ENCODE measurements around the gene CAMK1D. TPM values are rescaled to one million over a fixed set of nuclear protein-coding genes. Genes with fewer than 3 reads are reported as not detected.

The CAMK1D gene
- polyA plus RNA-seq, 1 of the 3 experiments (the other 2 are of a cell fraction): 4.1 TPM

GRCh38 chr10:12784646-12785045 is 435.3 kb downstream of the CAMK1D start:
- peaks cover 0 to 8% of the 10 kb centered on the region in 2 experiments; a peak in 2 of 4 replicates for H3K4me1 ChIP-seq (ENCODE audit: control insufficient read depth in 1 of 2, insufficient read depth in 2 of 2, low read depth in 1 of 2, low read length in 1 of 2)
- H4K20me1 ChIP-seq (ENCODE audit: insufficient read depth): no peaks in the 10 kb centered on the region
- no peaks in the 10 kb centered on the region for H3K79me2 ChIP-seq (ENCODE audit: insufficient read depth)
- H3K9ac ChIP-seq: no peak overlapping the region
- no peaks in the 10 kb centered on the region for H3K27me3 ChIP-seq (ENCODE audit: insufficient read depth)
- POLR2A ChIA-PET: interaction anchor here (0.5 kb wide), 1 partner anchor 86 kb away, joined by 5 read pairs; no protein-coding TSS in a partner anchor
- H3F3A ChIP-seq (replicated peaks; ENCODE audit: insufficient read depth): no peaks in the 10 kb centered on the region
- no peak overlapping the region for H2AFZ ChIP-seq (ENCODE audit: low read depth)
- CTCF ChIA-PET: interaction anchor here (1.2 to 4.2 kb wide), 2 partner anchors 13 to 290 kb away, joined by 3 to 28 read pairs; no protein-coding TSS in a partner anchor
- H3K36me3 ChIP-seq (replicated peaks in 1 of 2; ENCODE audit: control insufficient read depth in 1 of 2, insufficient read depth in 2 of 2, low read length in 1 of 2): no peaks in the 10 kb centered on the region
- no peak overlapping the region for H3K4me2 ChIP-seq
- WGBS (ENCODE audit: low lambda C conversion rate): 78% methylated on average over 6 of the region's 6 CpGs
- no peaks in the 10 kb centered on the region for H3K9me3 ChIP-seq
- no peaks in the 10 kb centered on the region for H3K9me2 ChIP-seq
- DNase-seq: no peak
- no peak for TF ChIP-seq IRF3 (IDR thresholded peaks at IDR 0.05; ENCODE audit: low read depth, low read length)
- TF ChIP-seq REST (IDR thresholded peaks at IDR 0.05; ENCODE audit: low read depth, low read length): no peak
- TF ChIP-seq RFX5 (IDR thresholded peaks at IDR 0.05; ENCODE audit: low read length): no peak
- TF ChIP-seq FOXM1 (IDR thresholded peaks at IDR 0.05; ENCODE audit: low read depth): no peak
- no peak for TF ChIP-seq NRF1 (IDR thresholded peaks at IDR 0.05; ENCODE audit: low read depth, low read length)
- H3K27ac ChIP-seq (ENCODE audit: low read depth in 2 of 2, low read length in 1 of 2): no peak overlapping the region
- no peak overlapping the region for H3K4me3 ChIP-seq (ENCODE audit: low read depth in 2 of 2, low read length in 1 of 2)

- no peak for DNase-seq
- no peaks in the 10 kb centered on the region for H3K9me2 ChIP-seq
- no peak overlapping the region for H2AFZ ChIP-seq (ENCODE audit: low read depth)
- no peaks in the 10 kb centered on the region for H3K27me3 ChIP-seq (ENCODE audit: insufficient read depth)
- POLR2A ChIA-PET: no interaction called here
- H3K4me2 ChIP-seq: no peak overlapping the region
- H3K9me3 ChIP-seq: no peaks in the 10 kb centered on the region
- H3K4me1 ChIP-seq (ENCODE audit: control insufficient read depth in 1 of 2, insufficient read depth in 2 of 2, low read depth in 1 of 2, low read length in 1 of 2): peaks cover 0 to 8% of the 10 kb centered on the region in 2 experiments; a peak in 2 of 4 replicates
- no peak overlapping the region for H3K27ac ChIP-seq (ENCODE audit: low read depth in 2 of 2, low read length in 1 of 2)
- H3K79me2 ChIP-seq (ENCODE audit: insufficient read depth): no peaks in the 10 kb centered on the region
- H3K4me3 ChIP-seq (ENCODE audit: low read depth in 2 of 2, low read length in 1 of 2): no peak overlapping the region
- no peak overlapping the region for H3K9ac ChIP-seq
- CTCF ChIA-PET: interaction anchor here (1.2 kb wide), 1 partner anchor 290 kb away, joined by 3 read pairs; no protein-coding TSS in a partner anchor
- no peak for TF ChIP-seq RXRA (IDR thresholded peaks at IDR 0.05; ENCODE audit: borderline replicate concordance, low read depth)
- TF ChIP-seq POLR2AphosphoS5 (IDR thresholded peaks at IDR 0.05; ENCODE audit: low read depth, low read length): no peak
- TF ChIP-seq TCF12 (IDR thresholded peaks at IDR 0.05): no peak
- H4K20me1 ChIP-seq (ENCODE audit: insufficient read depth): no peaks in the 10 kb centered on the region
- H3F3A ChIP-seq (replicated peaks; ENCODE audit: insufficient read depth): no peaks in the 10 kb centered on the region
- no peaks in the 10 kb centered on the region for H3K36me3 ChIP-seq (replicated peaks in 1 of 2; ENCODE audit: control insufficient read depth in 1 of 2, insufficient read depth in 2 of 2, low read length in 1 of 2)
- WGBS (ENCODE audit: low lambda C conversion rate): 91% methylated on average over 10 of the region's 12 CpGs
Observed at GRCh38 chr10:12785415-12785831, 436.1 kb downstream of the CAMK1D start.

Measured in SK-N-SH (cell line).